ENCODE results near the gene L1TD1.
A peak's percentile ranks its signal among the peaks of the same experiment; 100 is the strongest.

DNA sequence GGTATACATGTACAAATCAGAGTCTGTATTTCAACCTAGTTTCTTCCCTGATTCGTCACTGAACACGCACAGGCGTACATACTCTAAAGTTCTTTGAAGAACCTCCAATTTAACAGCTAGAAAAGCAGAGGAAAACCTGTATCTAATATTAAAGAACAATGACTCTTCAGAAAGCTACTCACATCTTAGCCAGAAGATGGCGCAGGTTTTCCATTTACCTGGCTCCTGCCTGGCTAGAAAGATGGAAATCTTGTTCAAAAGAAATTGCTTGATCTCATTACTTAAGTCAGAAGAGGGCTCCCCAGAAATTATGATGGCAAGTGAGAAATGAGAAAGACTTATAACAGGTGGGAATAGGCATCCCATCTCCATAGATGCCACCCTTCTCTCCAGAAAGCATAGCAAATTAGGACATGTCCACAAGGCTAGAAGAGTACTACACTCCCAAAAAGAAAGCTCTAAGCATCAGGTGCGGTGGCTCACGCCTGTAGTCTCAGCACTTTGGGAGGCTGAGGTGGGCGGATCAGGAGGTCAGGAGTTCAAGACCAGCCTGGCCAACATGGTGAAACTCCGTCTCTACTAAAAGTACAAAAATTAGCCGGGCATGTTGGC lies 19.0 kb upstream of the L1TD1 start:
- no peak for TF ChIP-seq TCF7L2 (IDR thresholded peaks at IDR 0.05; ENCODE audit: borderline replicate concordance, low read depth, low read length)
- TF ChIP-seq, protein P1, sequence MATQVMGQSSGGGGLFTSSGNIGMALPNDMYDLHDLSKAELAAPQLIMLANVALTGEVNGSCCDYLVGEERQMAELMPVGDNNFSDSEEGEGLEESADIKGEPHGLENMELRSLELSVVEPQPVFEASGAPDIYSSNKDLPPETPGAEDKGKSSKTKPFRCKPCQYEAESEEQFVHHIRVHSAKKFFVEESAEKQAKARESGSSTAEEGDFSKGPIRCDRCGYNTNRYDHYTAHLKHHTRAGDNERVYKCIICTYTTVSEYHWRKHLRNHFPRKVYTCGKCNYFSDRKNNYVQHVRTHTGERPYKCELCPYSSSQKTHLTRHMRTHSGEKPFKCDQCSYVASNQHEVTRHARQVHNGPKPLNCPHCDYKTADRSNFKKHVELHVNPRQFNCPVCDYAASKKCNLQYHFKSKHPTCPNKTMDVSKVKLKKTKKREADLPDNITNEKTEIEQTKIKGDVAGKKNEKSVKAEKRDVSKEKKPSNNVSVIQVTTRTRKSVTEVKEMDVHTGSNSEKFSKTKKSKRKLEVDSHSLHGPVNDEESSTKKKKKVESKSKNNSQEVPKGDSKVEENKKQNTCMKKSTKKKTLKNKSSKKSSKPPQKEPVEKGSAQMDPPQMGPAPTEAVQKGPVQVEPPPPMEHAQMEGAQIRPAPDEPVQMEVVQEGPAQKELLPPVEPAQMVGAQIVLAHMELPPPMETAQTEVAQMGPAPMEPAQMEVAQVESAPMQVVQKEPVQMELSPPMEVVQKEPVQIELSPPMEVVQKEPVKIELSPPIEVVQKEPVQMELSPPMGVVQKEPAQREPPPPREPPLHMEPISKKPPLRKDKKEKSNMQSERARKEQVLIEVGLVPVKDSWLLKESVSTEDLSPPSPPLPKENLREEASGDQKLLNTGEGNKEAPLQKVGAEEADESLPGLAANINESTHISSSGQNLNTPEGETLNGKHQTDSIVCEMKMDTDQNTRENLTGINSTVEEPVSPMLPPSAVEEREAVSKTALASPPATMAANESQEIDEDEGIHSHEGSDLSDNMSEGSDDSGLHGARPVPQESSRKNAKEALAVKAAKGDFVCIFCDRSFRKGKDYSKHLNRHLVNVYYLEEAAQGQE (tag by site-specific recombination; IDR thresholded peaks at IDR 0.05): no peak
- TF ChIP-seq, protein P2, sequence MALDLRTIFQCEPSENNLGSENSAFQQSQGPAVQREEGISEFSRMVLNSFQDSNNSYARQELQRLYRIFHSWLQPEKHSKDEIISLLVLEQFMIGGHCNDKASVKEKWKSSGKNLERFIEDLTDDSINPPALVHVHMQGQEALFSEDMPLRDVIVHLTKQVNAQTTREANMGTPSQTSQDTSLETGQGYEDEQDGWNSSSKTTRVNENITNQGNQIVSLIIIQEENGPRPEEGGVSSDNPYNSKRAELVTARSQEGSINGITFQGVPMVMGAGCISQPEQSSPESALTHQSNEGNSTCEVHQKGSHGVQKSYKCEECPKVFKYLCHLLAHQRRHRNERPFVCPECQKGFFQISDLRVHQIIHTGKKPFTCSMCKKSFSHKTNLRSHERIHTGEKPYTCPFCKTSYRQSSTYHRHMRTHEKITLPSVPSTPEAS (tag by site-specific recombination; IDR thresholded peaks at IDR 0.05): no peak
- no peak for TF ChIP-seq ZNF585B (tag by site-specific recombination; IDR thresholded peaks at IDR 0.05)
- TF ChIP-seq, protein P3, sequence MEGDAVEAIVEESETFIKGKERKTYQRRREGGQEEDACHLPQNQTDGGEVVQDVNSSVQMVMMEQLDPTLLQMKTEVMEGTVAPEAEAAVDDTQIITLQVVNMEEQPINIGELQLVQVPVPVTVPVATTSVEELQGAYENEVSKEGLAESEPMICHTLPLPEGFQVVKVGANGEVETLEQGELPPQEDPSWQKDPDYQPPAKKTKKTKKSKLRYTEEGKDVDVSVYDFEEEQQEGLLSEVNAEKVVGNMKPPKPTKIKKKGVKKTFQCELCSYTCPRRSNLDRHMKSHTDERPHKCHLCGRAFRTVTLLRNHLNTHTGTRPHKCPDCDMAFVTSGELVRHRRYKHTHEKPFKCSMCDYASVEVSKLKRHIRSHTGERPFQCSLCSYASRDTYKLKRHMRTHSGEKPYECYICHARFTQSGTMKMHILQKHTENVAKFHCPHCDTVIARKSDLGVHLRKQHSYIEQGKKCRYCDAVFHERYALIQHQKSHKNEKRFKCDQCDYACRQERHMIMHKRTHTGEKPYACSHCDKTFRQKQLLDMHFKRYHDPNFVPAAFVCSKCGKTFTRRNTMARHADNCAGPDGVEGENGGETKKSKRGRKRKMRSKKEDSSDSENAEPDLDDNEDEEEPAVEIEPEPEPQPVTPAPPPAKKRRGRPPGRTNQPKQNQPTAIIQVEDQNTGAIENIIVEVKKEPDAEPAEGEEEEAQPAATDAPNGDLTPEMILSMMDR (tag by site-specific recombination; IDR thresholded peaks at IDR 0.05): peak; percentile 57; the same call in 1 of the 2 replicates
- no peak; the same call in 1 of the 2 replicates for TF ChIP-seq ZNF629 (tag by site-specific recombination; IDR thresholded peaks at IDR 0.05)
- TF ChIP-seq ZNF24 (tag by site-specific recombination; IDR thresholded peaks at IDR 0.05): no peak
- no peak for TF ChIP-seq SP3 (tag by site-specific recombination; IDR thresholded peaks at IDR 0.05)
- TF ChIP-seq MZF1 (tag by site-specific recombination; IDR thresholded peaks at IDR 0.05; ENCODE audit: borderline replicate concordance): no peak
- no peak for TF ChIP-seq ZNF707 (tag by site-specific recombination; IDR thresholded peaks at IDR 0.05)
- TF ChIP-seq, protein P4, sequence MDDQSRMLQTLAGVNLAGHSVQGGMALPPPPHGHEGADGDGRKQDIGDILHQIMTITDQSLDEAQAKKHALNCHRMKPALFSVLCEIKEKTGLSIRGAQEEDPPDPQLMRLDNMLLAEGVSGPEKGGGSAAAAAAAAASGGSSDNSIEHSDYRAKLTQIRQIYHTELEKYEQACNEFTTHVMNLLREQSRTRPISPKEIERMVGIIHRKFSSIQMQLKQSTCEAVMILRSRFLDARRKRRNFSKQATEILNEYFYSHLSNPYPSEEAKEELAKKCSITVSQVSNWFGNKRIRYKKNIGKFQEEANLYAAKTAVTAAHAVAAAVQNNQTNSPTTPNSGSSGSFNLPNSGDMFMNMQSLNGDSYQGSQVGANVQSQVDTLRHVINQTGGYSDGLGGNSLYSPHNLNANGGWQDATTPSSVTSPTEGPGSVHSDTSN (CRISPR knock-in tag; IDR thresholded peaks at IDR 0.05): no peak
